GM03348 (cell line): ENCODE data around the gene YAF2.

ENCODE experiments used
- DNase-seq: peaks from one replicate; pipeline ENCODE4 v3.0.0; 2012; ENCODE audit warnings: low spot score

Gene YAF2

DNA sequence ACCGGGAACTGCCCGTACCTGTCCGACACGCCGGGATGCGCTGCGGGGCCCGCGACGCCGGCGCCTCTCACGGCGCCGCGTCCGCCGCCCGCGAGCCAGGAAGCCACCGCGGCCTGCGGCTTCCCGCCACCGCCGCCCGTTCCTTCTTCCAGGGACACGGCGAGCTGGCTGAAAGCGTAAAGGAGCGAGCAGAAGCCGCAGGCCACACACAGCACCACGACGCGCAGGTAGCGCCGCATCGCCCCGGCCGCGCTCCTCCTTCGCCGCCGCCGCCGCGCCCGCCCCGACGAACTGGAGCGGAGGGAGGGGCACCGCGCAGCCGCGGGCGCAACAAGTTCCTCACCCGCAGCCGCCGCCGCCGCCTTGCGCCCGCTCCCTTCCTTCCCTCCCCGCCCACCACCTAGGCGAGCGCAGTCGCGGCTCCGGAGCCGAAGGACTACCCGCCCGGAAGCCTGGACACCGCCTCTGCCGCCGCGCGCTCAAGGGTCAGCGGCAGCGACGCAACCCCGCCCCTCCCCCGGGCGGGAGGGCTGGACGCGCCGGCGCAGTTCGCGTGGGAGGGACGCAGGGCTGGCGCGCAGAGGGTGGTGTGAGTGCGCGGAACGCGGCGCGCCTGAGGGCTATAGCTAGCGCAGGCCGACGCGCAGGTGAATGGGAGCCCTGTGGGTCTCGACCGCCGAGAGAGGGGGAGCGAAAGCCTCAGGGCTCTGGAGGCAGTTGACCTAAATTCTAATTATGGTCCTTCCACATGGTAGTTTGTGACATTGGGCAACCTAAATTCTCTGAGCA lies 93.4 kb downstream of the YAF2 start, which contains the start of gene GXYLT1:
Gene GXYLT1 (minus strand): TSS at position 467 of the 789 bp plus-strand sequence. CDS start 228 bp downstream, at position 239.
- DNase-seq, result peak; percentile 98

GRCh38 chr12:42144158-42144407 lies 94.0 kb downstream of the YAF2 start:
- DNase-seq, result no peak

GRCh38 chr12:42143452-42144157 lies 94.4 kb downstream of the YAF2 start:
- peak; percentile 10 for DNase-seq

- no peak for DNase-seq
These were observed 96.0 kb downstream of the YAF2 start for GRCh38 chr12:42141981-42142606.

DNA sequence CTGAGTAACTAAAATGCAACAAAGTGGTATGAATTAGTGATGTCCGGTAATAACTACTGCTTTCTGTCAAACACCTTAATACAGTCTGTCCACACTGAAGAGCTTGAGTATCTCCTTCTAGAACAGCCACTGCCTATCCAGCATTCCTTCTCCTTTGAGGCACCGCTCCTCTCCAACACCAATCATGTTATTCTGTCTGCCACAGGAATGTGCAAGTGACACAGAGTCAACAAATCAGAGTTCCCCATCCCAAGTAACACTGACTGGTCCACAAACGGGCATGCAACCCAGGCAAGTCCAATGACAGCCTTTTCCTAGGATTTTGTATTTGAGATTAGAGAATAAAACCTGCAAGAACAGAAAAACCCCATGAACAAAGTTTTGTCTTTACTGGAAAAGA lies 97.1 kb downstream of the YAF2 start:
- DNase-seq, result peak; percentile 27

GRCh38 chr12:42135259-42135814 lies 102.7 kb downstream of the YAF2 start:
- DNase-seq, result peak; percentile 29

- peak; percentile 36 for DNase-seq
These were observed 107.2 kb downstream of the YAF2 start for GRCh38 chr12:42130672-42131402.

DNA sequence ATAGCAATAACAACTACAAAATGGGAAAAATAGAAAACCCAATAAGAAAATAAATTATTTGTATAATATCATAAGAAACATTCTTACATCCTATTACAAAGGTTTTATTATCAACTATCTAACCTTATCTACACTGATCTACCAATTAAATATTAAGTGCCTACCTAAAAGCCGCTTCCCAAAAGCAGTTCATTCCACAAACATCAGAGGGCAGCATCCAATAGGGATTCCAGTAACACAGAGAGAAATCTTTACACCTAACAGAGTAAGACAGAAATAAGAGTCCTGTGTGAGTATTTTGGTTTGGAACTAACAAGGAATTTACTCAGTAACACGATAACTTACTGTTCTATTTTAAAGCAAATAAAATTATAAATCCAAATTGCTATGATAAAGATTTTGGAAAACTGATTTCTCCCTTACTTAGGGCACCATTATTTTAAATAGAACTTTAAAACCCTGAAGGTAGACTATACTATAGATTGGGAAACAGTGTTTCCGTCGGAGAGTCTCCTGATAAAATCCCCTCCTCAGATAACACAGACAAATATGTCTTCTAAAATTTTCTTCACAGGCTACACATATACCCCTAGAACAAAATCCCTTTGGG lies 108.3 kb downstream of the YAF2 start:
- DNase-seq, result peak; percentile 64

DNA sequence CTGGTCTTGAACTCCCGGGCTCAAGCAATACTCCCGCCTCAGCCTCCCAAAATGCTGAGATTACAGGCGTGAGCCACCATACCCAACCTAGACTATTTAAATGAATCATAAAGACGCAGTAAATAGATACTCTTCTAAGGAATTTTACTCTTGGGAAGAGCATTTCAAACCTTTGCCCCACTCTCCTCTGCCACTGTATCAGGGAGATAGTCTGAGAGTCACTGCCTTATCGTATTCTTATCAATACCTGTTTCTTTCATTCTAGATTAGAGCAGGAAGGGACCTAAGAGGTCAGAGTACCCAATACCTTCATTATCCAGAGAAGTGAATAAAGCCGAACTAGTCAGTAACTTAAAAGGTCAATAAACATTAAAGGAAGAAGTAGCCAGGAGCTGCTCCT lies 109.2 kb downstream of the YAF2 start:
- DNase-seq, result no peak

GRCh38 chr12:42128327-42128726 lies 109.7 kb downstream of the YAF2 start:
- peak; percentile 17 for DNase-seq

DNA sequence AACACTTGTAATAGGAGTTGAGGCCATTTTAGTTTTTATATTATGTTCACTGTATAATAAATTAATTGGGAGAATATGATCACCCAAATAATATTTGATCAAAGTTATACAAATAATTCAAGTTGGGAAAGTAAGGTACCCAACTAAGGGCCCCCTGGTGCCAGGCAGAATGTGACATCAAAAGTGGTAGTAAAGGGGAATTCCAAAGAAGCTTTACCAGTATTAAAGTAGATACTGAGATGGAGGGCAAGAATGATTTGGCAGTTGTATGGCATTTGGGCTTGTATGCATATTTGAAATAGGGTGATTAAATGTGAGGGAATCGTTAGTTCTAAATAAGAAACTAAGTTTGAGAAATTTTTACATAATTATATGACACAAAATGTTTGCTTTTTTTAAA lies 111.1 kb downstream of the YAF2 start:
- DNase-seq, result no peak

GRCh38 chr12:42125388-42125767 lies 112.7 kb downstream of the YAF2 start:
- DNase-seq, result no peak

DNA sequence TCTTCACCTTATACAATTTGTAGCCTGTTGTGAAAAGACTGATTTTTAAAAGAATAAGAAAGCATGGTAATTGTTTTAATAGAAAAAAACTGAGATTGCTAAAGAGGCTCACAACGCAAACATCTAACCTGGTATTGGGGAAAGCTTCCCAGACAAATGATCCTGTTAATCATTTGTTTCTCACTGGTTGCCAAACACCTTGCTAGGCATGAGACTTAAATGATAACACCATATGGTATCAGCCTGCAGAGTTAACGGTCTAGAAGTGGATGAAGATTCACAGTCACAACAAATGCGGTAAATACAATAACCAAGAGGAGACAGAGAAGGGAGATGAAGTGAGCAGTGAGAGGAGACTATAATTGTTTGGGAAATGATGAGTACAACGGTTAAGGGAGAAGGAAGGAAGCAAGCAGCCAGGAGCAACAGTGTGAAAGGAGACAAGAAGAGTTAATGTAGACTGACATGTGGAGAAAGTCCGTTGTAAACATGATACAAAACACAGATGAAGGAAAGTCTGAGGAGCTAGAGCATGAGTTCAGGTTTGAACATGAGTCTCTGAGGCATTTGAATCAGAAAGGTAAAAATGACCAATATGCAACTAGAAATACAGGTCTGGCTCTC lies 113.2 kb downstream of the YAF2 start:
- no peak for DNase-seq

GRCh38 chr12:42119085-42119633 lies 118.9 kb downstream of the YAF2 start:
- peak; percentile 24 for DNase-seq

DNA sequence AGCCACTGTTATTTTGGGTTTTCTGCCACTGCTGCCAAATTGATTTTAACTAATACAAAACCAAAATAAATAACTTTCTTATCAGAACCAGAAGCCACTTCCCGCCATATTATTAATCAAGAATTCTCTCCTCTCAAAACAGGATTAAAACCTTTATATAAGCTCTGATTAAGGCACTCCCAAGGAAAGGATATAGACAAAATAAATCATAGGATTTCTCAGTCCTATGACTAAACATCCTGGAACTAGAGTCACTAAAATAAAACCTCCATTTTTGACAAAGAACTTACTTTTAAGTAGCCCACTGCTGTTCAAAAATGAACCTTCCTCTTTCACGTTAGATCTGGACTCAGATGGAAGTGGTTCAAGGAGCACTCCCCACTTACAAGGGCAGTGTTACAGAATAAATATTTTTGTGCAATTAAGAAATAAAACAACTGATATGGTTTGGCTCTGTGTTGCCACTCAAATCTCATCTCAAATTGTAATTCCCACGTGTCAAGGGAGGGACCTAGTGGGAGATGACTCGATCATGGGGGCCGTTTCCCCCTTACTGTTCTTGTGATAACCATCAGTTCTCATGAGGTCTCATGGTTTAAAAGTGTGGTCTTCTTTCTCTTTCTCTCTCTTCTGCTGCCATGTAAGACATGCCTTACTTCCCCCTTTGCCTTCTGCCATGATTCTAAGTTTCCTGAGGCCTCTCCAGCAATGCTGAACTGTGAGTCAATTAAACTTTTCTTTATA lies 119.7 kb downstream of the YAF2 start:
- no peak for DNase-seq

DNA sequence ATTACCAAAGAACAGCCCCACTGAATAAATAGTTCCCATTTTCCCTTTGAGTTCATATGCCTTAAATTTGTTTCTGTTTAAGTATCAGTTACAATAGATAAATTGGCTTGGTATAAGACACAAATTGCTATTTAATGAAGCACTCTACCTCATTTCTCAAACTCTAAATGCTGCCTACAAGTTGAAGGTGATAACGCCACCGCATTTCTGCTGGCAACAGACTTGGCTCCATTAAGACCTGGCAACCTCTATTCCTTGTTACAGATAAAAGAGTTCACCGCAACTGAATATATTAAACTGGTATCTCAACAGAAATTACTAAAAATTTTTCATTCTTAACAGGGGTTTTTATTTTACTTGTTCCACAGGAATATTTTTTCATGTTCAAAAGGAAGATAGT lies 129.0 kb downstream of the YAF2 start:
- DNase-seq, result no peak
